ENCODE data around the gene C1orf167.
"Not testable (repeated sequence)": the region's sequence is repeated elsewhere in the genome, so short reads cannot be mapped to it uniquely, and the experiment has no call there.

Gene C1orf167

DNA sequence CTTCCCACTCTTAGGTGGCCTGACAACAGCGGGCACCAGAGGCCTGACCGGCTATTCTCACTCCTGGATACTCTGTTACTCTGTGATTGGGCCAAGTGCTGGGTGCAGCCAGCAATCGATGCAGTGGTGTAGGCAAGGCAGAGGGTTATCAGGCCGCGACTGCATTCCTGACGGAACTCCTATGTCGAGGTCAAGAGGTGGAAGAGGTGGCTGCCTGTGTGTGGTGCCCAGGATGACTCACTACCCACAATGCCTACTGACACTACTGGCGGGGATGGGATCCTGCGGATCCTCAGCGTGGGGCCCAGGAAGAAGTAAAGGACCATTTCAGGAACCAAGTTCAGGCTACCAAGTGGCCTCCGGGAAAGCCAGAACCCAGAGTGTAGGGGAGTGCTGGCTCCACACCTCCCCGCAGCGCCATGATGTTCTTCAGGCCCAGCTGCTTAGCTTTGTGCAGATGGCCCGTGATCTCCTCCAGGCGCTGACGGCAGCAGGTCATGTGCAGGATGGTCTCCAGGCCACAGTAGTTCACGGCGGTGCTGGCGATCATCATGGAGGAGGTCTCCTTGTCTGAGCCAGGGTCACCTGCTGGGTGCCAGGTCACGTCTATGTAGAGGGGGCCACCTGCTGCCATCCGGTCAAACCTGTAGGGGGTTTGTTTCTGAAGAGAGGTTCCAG is 38.9 kb downstream of the C1orf167 start:
- no peak for DNase-seq (ENCODE audit: low read depth in 4 of 4, low spot score in 1 of 4)

DNA sequence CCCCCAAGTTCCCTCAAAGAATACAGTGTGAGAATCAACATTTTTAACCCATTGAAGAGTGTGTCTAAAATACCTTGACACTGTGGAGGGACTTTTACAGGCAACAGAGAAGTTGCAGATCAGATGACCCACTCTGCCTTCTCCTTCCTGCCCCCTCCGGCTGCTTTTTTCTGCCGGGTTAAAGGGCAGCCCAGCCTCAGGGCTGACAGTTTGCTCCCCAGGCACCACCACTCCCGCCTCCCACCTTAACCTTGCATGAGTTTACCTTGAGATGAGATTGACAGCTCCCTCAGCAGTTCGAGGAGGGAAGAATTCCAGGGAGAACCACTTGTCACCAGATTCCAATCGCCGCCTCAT is 40.6 kb downstream of the C1orf167 start:
- no peak for DNase-seq (ENCODE audit: low read depth in 4 of 4, low spot score in 1 of 4)

DNA sequence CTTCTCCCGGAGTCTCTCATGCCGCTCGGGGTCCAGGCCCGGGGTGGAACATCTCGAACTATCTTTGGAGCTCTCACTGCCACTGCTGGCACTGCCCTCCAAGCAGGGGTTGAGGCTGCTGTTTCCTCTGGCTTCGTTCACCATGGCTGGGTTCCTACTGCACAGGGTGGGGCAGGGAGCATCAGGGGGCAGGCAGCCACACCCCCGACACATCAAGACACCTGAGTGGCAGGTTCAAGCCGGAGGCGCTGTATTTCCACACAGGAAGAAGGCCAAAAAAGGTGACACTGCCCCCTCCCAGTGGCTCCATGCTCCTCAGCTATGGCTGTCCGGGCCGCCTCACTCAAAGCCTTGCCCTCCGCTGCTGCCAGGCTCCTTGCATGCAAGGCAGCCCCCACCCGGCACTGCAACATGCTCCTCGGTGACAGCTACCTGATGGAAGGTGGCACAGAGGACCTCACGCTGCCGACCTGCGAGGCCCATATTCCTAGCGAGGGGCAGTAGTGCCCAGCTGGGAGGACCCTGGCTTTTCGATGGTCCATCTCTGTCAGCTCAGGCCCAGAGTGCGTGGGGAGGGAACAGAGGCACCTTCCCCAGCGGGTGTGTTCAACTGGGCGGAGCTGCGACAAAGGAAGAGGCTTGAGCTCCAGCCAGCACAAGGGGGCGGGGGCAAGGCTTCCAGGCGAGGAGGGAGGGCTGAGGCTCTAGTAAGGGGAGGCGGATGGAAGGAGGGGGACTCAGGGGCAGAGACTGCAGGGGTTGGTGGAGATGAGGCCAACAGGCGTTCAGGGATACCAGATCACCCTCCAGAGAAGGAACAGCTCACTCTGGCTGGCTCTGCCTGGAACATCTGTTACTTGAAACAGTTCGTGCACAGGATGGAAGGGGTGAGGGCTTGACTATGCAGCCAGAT is 41.2 kb downstream of the C1orf167 start:
- peak in 3 of 4 experiments; percentile 34 to 69 (median 52) for DNase-seq (ENCODE audit: low read depth in 4 of 4, low spot score in 1 of 4)

DNA sequence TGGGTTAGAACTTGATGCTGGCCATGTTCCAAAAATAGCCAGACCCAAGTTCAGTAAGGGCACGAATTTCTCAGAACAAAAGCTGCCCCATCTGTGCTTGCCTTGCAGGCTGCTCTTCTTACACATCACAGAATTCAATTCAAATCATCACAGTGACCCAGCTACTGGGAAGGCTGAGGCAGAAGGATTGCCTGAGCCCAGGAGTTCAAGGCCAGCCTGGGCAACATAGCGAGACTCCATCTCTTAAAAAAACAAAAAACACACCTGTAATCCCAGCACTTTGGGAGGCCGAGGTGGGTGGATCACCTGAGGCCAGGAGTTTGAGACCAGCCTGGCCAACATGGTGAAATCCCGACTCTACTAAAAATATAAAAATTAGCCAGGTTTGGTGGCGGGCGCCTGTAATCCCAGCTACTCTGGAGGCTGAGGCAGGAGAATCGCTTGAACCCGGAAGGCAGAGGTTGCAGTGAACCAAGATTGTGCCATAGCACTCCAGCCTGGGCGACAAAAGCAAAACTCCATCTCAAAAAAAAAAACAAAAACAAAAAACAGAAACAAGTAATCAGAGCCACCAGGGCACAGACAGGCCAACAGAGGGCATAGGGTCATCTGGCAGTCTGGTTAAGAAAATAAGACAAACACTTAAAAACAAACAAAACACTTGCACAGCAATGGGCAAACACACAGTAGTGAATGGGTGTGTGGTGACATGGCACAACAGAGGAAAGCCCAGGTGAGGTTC is 42.1 kb downstream of the C1orf167 start:
- DNase-seq (ENCODE audit: low read depth in 4 of 4, low spot score in 1 of 4): not testable (repeated sequence)

DNA sequence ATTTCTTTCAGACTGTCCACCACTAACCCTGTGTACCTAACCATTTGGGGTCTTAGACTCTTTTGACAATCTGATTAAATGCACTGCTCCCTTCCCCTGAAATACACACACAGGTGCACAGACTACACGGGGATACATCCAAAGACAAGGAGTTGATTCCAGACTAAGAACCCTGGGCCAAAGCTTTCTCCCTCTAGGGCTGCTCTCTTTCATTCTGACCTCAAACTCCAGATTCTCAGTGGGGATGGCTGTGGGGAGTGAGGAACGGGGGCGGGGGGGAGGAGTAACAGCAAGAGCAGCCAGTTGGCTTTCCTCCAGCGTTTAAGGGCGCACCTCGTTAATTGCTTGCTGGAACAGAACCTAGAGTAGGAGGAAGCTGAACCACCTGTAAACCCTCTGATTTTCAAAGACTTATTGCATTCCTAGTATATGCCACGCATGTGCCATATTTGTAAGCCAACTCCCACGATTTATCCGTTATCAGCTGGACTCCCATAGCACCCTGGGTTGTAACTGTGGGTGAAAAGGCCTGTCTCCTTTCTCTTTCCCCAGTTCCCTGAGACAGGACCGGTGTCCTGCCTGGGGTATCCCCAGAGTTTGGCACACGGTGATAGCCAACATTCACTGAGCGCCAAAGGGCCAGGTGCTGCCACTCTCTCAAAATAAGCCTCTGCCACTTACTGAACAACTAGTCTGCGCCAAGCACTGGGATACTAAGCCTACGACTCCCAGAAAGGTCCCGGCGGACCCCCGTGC is 42.9 kb downstream of the C1orf167 start:
- peak in 1 of 4 experiments; percentile 12 for DNase-seq (ENCODE audit: low read depth in 4 of 4, low spot score in 1 of 4)

DNA sequence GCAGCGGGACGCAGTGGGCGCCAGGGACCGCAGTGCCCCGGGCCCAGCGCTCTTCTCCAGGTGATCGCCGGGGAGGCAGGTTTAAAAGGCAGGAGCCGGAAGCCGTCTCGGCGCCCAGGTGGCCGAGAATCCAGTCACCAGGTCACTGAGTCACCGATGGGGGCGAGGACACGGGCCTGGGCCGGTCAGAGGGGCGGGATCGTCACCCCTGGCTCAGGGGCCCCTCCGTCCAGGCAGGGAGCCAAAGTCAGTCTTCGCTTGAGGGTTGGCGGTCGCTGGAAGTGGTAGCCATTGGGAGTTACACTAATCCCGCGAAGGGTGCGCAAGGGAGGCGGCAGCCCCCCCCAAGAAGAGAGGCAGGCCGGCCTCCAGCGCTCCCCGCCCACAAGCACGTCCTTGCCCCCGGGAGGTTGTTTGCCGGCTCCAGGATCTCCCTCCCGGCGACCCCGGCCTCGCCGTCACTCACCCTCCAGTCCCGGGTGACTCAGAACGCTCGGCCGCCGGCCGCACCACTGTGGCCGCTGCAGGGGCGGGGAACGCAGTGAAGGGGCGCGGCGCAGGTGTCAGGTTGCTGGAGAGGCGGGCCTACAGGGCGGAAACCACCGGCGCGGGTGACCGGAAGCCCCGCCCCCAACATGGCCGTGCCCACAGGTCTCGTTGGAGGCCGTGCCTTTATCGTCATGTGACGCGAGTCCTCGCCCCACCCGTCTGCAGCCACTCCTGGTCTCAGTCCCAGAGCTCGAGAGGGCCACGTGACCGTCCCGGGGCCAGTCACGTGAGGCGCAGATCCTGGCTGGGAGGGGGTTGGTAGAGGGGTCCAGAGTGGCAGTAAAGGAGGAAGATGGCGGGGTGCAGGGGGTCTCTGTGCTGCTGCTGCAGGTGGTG is 43.7 kb downstream of the C1orf167 start, which contains the start of the genes CLCN6 and MTHFR:
TSS of gene CLCN6 (plus strand) at position 770 of the 885 bp plus-strand sequence. CDS start at position 842, 72 bp downstream.
TSS of gene MTHFR (minus strand) at position 543 of the 885 bp plus-strand sequence. CDS start 2,848 bp downstream, outside the sequence.
- peak; percentile 91 to 99 (median 95) for DNase-seq (ENCODE audit: low read depth in 4 of 4, low spot score in 1 of 4)

DNA sequence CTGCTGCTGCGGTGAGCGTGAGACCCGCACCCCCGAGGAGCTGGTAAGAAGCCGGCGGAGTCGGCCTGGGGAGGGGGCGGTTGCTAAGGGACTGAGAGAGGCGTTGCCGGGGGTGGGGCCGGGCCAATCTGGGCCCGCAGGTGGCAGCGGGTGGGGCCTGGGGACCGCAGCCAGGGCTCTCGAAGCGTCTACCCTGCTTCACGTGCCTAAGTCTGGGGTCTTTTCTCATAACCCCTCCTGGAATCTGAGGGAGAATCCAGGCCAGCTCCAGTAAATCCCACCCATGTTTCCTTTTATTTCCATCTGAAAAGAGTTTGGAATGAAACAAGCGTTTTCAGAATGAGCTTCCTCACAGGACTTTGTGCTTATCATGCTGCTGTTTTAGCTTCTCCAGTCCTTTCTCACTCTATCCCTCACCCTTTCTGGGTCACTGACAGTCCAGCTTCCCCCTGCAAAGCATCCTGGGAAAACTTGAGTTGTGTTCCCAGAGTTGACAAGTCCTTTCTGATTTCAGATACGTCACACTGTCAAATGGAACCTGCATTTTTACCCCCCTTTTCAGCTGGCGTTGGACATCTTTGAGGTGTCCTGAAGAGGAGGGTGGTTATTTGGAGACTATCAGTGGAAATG is 44.4 kb downstream of the C1orf167 start:
- no peak for DNase-seq (ENCODE audit: low read depth in 4 of 4, low spot score in 1 of 4)

DNA sequence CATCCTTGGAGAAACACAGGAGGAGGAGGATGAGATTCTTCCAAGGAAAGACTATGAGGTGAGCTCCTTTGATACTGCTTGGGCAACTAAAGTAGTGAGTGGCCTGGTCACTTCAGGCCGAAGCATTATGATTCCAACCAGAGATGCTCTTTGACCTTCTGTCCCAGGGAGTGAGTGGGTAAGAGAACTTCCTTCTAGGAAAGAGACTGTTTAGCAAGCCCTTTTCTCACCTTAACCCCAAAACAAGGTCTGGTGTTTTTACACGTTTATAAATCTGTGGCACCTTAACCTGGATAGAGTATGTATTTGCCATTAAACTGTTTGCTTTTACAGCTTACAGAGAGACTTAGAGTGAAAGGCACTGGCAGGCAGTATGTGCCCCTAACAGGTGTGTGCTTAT is 45.1 kb downstream of the C1orf167 start:
- no peak for DNase-seq (ENCODE audit: low read depth in 4 of 4, low spot score in 1 of 4)

DNA sequence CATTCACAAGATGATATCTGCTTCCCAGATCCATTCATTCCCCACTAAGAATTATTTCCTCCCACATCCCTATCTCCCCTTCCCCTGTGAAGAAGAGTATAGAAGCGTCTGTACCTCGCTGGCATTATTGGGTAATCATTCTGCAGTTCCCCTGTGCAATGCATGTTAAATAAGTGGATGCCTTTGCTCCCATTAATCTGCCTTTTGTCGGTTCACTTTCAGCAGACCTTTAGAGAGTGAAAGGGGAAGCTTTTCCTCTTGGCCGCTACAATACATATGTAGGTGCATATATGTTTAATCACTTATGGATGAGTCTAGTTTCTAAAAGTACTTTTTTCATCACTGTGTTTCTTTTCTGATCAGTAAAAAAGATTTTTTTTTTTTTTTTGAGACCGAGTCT is 51.0 kb downstream of the C1orf167 start:
- DNase-seq (ENCODE audit: low read depth in 4 of 4, low spot score in 1 of 4): no peak

DNA sequence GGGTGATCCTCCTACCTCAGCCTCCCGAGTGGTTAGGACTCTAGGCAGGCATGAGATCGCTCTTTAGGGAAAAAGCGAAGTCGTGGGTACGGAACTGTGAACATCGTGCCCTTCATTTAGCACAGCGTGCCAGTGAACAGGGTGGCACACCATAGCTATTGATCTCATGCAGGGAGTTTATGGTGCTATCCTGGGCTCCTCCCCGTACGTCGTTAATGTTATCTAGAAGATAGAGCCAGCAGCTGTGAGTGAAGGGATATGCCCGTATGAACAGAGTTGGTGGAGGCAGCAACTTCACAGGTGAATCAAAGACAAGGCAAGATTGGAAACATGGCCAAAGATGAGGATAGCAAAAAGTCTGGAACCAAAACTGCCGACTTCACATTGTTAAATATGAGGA is 55.2 kb downstream of the C1orf167 start:
- no peak for DNase-seq (ENCODE audit: low read depth in 4 of 4, low spot score in 1 of 4)

DNA sequence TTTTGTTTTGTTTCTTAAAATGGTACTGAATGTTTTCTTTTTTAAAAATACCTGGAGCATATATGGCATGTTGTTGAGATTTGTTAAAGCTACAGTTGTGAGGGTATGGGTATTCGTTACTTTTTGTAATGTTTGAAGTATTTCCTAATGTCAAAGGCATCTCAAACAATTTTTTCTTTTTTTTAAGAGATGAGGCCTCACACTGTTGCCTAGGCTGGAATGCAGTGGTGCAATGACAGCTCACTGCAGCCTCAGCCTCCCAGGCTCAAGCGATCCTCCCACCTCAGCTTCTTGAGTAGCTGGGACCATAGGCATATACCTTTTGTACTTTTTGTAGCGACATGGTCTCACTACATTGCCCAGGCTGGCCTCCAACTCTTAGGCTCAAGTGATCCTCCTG is 60.1 kb downstream of the C1orf167 start:
- no peak for DNase-seq (ENCODE audit: low read depth in 4 of 4, low spot score in 1 of 4)

DNA sequence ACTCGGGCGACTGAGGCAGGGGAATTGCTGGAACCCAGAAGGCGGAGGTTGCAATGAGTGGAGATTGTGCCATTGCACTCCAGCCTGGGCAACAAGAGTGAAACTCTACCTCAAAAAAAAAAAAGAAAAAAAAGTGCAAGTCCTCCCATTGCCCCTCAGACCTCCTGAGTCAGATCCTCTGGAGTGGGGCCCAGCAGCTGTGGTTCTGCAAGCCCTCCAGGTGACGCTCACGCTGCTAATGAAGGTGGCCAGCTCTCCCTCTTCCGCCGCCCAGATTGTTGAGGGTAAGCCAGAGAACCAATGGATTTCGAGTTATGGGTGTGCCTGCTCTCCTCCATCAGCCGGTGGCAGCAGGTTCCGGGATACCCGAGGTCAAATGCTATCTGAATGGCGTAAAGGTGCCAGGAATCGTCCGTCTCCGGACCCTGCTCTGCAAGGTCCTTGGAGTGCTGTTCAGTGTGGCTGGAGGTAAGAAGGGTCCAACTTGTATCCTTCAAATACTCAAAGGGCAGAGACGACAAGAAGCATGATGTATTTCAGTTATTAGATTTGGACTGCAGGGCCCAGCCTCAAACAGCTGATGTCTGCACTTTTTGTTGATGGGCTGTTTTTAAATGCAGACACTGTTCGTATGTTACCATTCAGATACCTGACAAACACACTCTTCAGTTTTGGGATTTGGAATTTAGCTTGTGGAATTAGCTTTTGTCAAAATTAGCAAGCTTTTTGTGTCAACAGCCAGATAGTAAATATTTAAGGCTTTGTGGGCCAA is 61.6 kb downstream of the C1orf167 start:
- no peak for DNase-seq (ENCODE audit: low read depth in 4 of 4, low spot score in 1 of 4)

DNA sequence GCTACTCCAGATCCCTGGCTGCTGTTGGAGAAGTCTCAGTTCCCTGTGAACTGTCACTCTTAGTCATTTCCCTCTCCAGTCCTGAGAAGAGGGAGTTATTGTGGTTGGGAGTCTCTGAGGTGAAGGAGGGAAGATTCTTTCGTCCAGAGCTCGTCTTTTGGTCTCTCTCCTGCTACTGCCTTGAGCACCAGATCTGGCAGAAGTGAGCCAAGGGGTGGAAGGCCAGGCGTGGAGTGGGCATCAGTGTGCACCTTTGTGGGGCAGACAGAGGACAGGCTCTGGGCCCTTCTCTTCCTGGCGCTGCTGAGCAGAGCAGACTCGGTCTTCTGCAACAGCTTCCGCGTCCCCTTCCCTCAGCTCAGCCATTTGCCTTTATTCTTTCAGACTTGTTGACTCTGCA is 63.1 kb downstream of the C1orf167 start:
- DNase-seq (ENCODE audit: low read depth in 4 of 4, low spot score in 1 of 4): no peak

DNA sequence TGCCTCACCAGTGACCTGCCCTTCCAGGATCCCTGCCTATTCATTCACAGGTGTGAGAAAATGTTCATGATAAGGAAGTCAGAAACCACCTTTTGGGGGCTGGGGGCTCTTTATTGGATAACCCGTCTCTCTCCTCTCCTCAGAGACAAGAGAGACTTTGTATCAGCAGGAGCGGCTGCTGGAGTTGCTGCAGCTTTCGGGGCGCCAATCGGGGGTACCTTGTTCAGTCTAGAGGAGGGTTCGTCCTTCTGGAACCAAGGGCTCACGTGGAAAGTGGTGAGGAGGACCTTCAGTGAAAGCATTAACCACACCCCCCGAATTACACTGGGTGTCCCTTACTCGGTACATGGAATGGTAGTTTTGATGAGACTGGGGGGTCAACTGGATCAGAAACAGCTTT is 65.0 kb downstream of the C1orf167 start:
- DNase-seq (ENCODE audit: low read depth in 4 of 4, low spot score in 1 of 4): no peak

DNA sequence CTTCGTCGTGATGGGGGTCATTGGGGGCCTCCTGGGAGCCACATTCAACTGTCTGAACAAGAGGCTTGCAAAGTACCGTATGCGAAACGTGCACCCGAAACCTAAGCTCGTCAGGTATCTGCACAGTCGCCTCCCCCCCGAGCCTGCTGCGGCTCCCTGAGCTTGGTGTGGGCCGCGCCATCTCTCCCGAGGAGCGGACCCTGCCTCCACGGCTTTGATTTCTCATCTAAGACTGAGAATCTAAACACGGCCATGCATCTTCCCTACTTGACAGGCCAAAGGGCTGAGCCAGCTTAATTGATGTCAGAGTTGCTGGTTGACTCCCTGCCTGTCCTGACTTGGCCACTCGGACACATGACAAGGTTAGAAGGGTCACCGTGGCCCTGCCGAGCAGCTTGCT is 66.5 kb downstream of the C1orf167 start:
- DNase-seq (ENCODE audit: low read depth in 4 of 4, low spot score in 1 of 4): no peak

DNA sequence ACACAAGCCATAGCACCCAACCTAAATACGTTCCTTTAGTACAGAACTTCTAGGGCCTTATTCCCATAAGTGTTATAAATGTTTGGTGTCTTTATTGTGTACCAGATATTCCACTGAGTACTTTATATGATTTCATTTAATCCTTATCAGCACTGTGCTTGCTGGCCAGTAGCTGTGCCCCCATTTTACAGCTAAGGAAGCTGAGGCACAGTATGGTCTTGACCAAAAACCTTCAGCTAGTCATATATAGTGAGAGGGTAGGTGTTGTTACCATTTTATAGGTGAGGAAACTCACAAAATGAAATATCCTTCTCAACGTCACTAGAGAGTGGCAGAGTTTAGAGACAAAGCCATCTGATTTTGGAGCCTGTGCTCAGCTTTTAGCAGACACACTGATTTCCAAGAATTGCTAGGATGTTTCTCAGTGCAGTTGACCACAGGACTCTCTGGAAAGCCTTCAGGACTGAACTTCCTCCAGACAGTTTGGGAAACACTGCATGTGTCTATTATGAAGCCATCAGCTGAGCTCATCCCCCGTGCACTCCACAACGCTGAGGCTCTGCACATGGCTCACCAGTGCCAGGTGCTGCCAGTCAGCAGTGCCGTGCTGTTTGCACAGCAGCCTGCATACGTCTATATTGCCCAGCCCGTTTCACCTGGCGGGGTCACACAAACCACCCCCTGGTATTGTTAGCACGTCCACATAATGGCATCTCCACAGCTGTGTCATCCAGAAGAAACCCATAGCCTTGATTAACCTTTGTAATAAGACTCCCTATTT is 70.1 kb downstream of the C1orf167 start:
- no peak for DNase-seq (ENCODE audit: low read depth in 4 of 4, low spot score in 1 of 4)

DNA sequence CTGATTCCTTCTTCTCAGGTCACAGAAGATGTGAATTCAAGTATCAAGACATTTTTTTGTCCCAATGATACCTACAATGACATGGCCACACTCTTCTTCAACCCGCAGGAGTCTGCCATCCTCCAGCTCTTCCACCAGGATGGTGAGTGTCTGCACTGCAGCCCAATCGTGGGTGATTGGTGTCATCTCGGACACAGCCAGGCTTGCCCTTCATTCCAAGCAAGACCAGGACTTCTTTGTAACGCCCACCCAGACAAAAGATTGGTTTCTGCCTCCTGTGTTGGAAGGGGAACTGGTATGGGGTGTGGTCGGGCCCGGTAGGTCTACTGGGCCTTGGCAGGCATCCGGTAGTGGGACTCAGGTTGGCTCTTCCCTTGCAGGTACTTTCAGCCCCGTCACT is 71.5 kb downstream of the C1orf167 start:
- DNase-seq (ENCODE audit: low read depth in 4 of 4, low spot score in 1 of 4): no peak

DNA sequence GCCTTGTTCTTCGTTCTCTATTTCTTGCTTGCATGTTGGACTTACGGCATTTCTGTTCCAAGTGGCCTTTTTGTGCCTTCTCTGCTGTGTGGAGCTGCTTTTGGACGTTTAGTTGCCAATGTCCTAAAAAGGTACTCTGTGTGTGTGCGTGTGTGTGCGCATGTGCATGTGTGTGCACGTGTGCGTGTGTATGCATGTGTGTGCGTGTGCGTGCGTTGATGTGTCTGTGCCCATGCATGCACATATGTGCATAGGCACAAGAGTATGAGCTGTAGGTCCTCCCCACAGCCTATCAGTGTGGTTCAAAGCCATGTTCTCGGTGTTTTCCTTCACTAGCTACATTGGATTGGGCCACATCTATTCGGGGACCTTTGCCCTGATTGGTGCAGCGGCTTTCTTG is 71.9 kb downstream of the C1orf167 start:
- DNase-seq (ENCODE audit: low read depth in 4 of 4, low spot score in 1 of 4): no peak
